GM12878 (cell line): ENCODE results near the gene SFSWAP.

Experiments used
- CBFB ChIP-seq: IDR thresholded peaks from 2 replicates; pipeline ENCODE4 v1.6.1; 2016; ENCODE audit warnings: antibody characterized with exemption, low read depth
- CBX5 ChIP-seq: sonication (generic); IDR thresholded peaks from 2 replicates; pipeline ENCODE4 v1.6.1; 2016; ENCODE audit warnings: low read depth, moderate library complexity, mild to moderate bottlenecking, inconsistent platforms
- CEBPB ChIP-seq, 2 experiments: fragments of 150-350 bp in 1 of 2; IDR thresholded peaks; 2 replicates each; pipeline ENCODE4 v1.6.1; 2012 to 2014; ENCODE audit warnings: low read depth in 2 of 2, low read length in 2 of 2, borderline replicate concordance in 1 of 2, inconsistent platforms in 1 of 2
- EGR1 ChIP-seq, 2 experiments: IDR thresholded peaks; 1 replicate in 1 of 2; 2 replicates in 1 of 2; pipeline ENCODE4 v1.6.1; 2011 to 2012; ENCODE audit warnings: low read depth in 2 of 2, low read length in 2 of 2, borderline replicate concordance in 1 of 2, mild to moderate bottlenecking in 1 of 2, moderate library complexity in 1 of 2
- EZH2 ChIP-seq: IDR thresholded peaks from 2 replicates; pipeline ENCODE4 v1.6.1; 2012; ENCODE audit warnings: low read depth, mild to moderate bottlenecking, control low read depth, inconsistent platforms, low read length, borderline replicate concordance; ENCODE audit not compliant: control insufficient read depth
- MYC ChIP-seq: IDR thresholded peaks from 2 replicates; pipeline ENCODE4 v1.6.1; 2011; ENCODE audit warnings: mild to moderate bottlenecking, low read length, moderate library complexity, inconsistent platforms; ENCODE audit not compliant: insufficient read depth, insufficient replicate concordance, insufficient read length, severe bottlenecking
- NFYB ChIP-seq: IDR thresholded peaks from 2 replicates; pipeline ENCODE4 v1.6.1; 2011; ENCODE audit warnings: low read depth, mild to moderate bottlenecking, low read length, improper control_type of control experiment, moderate library complexity; ENCODE audit not compliant: insufficient read depth
- NR2F1 ChIP-seq: fragments of 450-650 bp; conservative IDR thresholded peaks from 2 replicates; pipeline ENCODE4 v1.6.1; 2017; ENCODE audit warnings: mild to moderate bottlenecking
- POLR2A ChIP-seq: IDR thresholded peaks from 2 replicates; pipeline ENCODE4 v1.6.1; 2011; ENCODE audit warnings: low read depth, mild to moderate bottlenecking, low read length
- POLR2AphosphoS5 ChIP-seq: IDR thresholded peaks from 2 replicates; pipeline ENCODE4 v1.6.1; 2011; ENCODE audit warnings: mild to moderate bottlenecking, low read length, inconsistent platforms
- TF ChIP-seq, protein P1 (sequence below), 3 experiments: IDR thresholded peaks in 2 of 3; conservative IDR thresholded peaks in 1 of 3; 2 replicates each; pipeline ENCODE4 v1.5.1; 2011; ENCODE audit warnings: low read depth in 3 of 3, low read length in 3 of 3, mild to moderate bottlenecking in 3 of 3, control low read depth in 2 of 3, moderate library complexity in 2 of 3, inconsistent platforms in 1 of 3, mixed read lengths in 1 of 3; ENCODE audit not compliant: control insufficient read depth in 2 of 3, insufficient read depth in 1 of 3; ENCODE audit errors: extremely low read depth in 1 of 3
- TF ChIP-seq, protein P2 (sequence below): fragments of 450-650 bp; IDR thresholded peaks from 2 replicates; pipeline ENCODE4 v1.6.1; 2016; ENCODE audit warnings: mild to moderate bottlenecking
- TF ChIP-seq, protein P3 (sequence below): IDR thresholded peaks from 2 replicates; pipeline ENCODE4 v1.6.1; 2011; ENCODE audit warnings: borderline replicate concordance, low read depth, mild to moderate bottlenecking, moderate library complexity, low read length; ENCODE audit not compliant: insufficient read depth, poor library complexity, severe bottlenecking

DNA sequence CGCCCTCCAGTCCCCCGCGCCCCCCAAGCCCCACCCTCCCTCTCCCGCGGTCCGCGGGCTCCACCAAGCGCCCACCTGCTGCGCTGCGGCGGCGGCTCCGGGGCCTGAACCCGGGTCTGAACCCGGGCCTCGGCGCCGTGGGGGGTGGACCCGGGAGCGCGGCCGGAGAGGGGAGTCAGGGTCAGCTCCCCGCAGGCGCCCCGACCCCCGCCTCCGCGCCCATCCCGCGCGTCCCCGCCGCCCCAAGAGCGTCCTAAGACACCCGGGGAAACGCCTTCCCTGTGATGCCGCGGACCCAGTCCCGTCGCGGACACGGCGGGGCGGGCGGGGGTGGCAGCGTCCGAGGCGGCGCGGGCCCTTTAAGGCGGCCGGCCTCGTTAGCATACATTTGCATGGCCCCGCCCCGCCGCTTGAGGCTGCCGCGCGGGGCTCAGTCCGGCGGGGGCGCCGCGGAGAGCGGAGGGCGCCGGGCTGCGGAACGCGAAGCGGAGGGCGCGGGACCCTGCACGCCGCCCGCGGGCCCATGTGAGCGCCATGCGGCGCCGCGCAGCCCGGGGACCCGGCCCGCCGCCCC lies 117.2 kb downstream of the SFSWAP start, which contains the start of gene MMP17:
- TF ChIP-seq POLR2A = 0 out of 2 replicates have a peak, but pooled peaks have one; percentile 26
- TF ChIP-seq, protein P1, sequence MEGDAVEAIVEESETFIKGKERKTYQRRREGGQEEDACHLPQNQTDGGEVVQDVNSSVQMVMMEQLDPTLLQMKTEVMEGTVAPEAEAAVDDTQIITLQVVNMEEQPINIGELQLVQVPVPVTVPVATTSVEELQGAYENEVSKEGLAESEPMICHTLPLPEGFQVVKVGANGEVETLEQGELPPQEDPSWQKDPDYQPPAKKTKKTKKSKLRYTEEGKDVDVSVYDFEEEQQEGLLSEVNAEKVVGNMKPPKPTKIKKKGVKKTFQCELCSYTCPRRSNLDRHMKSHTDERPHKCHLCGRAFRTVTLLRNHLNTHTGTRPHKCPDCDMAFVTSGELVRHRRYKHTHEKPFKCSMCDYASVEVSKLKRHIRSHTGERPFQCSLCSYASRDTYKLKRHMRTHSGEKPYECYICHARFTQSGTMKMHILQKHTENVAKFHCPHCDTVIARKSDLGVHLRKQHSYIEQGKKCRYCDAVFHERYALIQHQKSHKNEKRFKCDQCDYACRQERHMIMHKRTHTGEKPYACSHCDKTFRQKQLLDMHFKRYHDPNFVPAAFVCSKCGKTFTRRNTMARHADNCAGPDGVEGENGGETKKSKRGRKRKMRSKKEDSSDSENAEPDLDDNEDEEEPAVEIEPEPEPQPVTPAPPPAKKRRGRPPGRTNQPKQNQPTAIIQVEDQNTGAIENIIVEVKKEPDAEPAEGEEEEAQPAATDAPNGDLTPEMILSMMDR (IDR thresholded peaks at IDR 0.05 in 2 of 3, conservative IDR thresholded peaks at IDR 0.05 in 1 of 3; ENCODE audit: control insufficient read depth in 2 of 3, extremely low read depth in 1 of 3, insufficient read depth in 1 of 3, low read depth in 3 of 3, low read length in 3 of 3) = peak in 2 of 3 experiments; percentile 40 to 41; a peak in 3 of 6 replicates
- no peak for TF ChIP-seq POLR2AphosphoS5
- 0 out of 2 replicates have a peak, but pooled peaks have one; percentile 10 for TF ChIP-seq NR2F1
- TF ChIP-seq CEBPB (IDR thresholded peaks at IDR 0.05; ENCODE audit: borderline replicate concordance in 1 of 2, low read depth in 2 of 2, low read length in 2 of 2) = no peak
- TF ChIP-seq, protein P2, sequence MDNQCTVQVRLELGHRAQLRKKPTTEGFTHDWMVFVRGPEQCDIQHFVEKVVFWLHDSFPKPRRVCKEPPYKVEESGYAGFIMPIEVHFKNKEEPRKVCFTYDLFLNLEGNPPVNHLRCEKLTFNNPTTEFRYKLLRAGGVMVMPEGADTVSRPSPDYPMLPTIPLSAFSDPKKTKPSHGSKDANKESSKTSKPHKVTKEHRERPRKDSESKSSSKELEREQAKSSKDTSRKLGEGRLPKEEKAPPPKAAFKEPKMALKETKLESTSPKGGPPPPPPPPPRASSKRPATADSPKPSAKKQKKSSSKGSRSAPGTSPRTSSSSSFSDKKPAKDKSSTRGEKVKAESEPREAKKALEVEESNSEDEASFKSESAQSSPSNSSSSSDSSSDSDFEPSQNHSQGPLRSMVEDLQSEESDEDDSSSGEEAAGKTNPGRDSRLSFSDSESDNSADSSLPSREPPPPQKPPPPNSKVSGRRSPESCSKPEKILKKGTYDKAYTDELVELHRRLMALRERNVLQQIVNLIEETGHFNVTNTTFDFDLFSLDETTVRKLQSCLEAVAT = no peak
- TF ChIP-seq CBFB = no peak
- TF ChIP-seq EZH2 = no peak
- no peak for TF ChIP-seq NFYB
- TF ChIP-seq, protein P3, sequence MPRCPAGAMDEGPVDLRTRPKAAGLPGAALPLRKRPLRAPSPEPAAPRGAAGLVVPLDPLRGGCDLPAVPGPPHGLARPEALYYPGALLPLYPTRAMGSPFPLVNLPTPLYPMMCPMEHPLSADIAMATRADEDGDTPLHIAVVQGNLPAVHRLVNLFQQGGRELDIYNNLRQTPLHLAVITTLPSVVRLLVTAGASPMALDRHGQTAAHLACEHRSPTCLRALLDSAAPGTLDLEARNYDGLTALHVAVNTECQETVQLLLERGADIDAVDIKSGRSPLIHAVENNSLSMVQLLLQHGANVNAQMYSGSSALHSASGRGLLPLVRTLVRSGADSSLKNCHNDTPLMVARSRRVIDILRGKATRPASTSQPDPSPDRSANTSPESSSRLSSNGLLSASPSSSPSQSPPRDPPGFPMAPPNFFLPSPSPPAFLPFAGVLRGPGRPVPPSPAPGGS = no peak
- no peak for TF ChIP-seq MYC
- no peak for TF ChIP-seq CBX5
- TF ChIP-seq EGR1 (IDR thresholded peaks at IDR 0.05; ENCODE audit: borderline replicate concordance in 1 of 2, low read depth in 2 of 2, low read length in 2 of 2) = no peak
